Thyroid gland (tissue), 4 donors: Measurements from ENCODE around the gene C19orf85.
"Not testable (repeated sequence)": the region's sequence is repeated elsewhere in the genome, so short reads cannot be mapped to it uniquely, and the experiment has no call there.

Experiments
- POLR2A ChIP-seq, 2 donors: fragments of 450-650 bp; IDR thresholded peaks; one replicate each; pipeline ENCODE4 v1.6.1; 2017; ENCODE audit warnings: antibody characterized with exemption in 2 of 2, mild to moderate bottlenecking in 2 of 2, moderate library complexity in 1 of 2
- TF ChIP-seq, protein P1 (sequence below), 6 experiments: fragments of 200-600 bp in 3 of 6; fragments of 450-650 bp in 3 of 6; sonication (generic) in 3 of 6; IDR thresholded peaks; one replicate each; pipeline ENCODE4 v1.5.1; 2016 to 2019; ENCODE audit warnings: antibody characterized with exemption in 6 of 6, mild to moderate bottlenecking in 2 of 6, inconsistent platforms in 1 of 6, moderate library complexity in 1 of 6

DNA sequence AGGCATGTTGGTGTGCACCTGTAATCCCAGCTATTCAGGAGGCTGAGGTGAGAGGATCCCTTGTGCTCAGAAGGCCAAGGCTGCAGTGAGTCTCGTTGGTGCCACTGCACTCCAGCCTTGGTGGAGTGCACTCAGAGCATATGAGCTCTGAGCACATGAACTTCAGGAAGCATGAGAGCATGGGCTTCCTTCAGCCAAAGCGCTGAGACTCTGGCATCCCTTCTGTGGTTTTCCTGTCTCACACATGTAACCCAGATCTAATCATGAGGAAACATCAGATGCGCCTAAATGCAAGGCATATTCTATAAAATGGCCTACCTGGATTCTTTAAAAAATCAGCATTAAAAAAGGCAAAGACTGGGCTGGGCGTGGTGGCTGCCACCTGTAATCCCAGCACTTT lies 43.3 kb downstream of the C19orf85 start:
- TF ChIP-seq, protein P1, sequence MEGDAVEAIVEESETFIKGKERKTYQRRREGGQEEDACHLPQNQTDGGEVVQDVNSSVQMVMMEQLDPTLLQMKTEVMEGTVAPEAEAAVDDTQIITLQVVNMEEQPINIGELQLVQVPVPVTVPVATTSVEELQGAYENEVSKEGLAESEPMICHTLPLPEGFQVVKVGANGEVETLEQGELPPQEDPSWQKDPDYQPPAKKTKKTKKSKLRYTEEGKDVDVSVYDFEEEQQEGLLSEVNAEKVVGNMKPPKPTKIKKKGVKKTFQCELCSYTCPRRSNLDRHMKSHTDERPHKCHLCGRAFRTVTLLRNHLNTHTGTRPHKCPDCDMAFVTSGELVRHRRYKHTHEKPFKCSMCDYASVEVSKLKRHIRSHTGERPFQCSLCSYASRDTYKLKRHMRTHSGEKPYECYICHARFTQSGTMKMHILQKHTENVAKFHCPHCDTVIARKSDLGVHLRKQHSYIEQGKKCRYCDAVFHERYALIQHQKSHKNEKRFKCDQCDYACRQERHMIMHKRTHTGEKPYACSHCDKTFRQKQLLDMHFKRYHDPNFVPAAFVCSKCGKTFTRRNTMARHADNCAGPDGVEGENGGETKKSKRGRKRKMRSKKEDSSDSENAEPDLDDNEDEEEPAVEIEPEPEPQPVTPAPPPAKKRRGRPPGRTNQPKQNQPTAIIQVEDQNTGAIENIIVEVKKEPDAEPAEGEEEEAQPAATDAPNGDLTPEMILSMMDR (IDR thresholded peaks at IDR 0.05) = not testable (repeated sequence)
- not testable (repeated sequence) for TF ChIP-seq POLR2A (IDR thresholded peaks at IDR 0.05)
